Panc1 (cell line): ENCODE results near the gene ZMYM3. TPM values are rescaled to one million over a fixed set of nuclear protein-coding genes. Genes with fewer than 3 reads are reported as not detected.

ENCODE experiments used
- ATAC-seq: fragments of 200-7000 bp; cut with Tn5 transposase; 2 replicates; pipeline ENCODE4 v1.9.1; 2020; ENCODE audit warnings: mild to moderate bottlenecking, moderate library complexity
- BruUV-seq: library from RNA; stranded (reverse); fragments of 400-500 nt; replicated peaks from 2 replicates; lab custom pipeline; 2021; lab: Mats Ljungman, UMichigan
- CTCF ChIA-PET: fragments of 300-600 bp; sonication (Branson Sonifier 250); formaldehyde crosslinking; loops from one replicate; lab custom pipeline; 2022; ENCODE audit warnings: antibody characterized with exemption; lab: Charles Lee
- POLR2A ChIA-PET: fragments of 300-600 bp; sonication (Branson Sonifier 250); formaldehyde crosslinking; loops from one replicate; lab custom pipeline; 2022; ENCODE audit warnings: antibody characterized with exemption; lab: Charles Lee
- DNase-seq: peaks from one replicate; pipeline ENCODE4 v3.0.0-alpha.2; 2010; ENCODE audit warnings: low read depth, low spot score
- H3K27ac ChIP-seq: 2 replicates; pipeline ENCODE4 v1.5.1; 2011; ENCODE audit warnings: mild to moderate bottlenecking, low read length, inconsistent platforms
- H3K27me3 ChIP-seq: fragments of 200-500 bp; sonication (Bioruptor generic); 2 replicates; pipeline ENCODE4 v1.6.0; 2014; ENCODE audit warnings: low read length, inconsistent platforms; ENCODE audit not compliant: control insufficient read depth, insufficient read depth
- H3K36me3 ChIP-seq: fragments of 200-500 bp; sonication (Bioruptor generic); 2 replicates; pipeline ENCODE4 v1.5.1; 2014; ENCODE audit warnings: inconsistent platforms, mild to moderate bottlenecking, low read length, moderate library complexity; ENCODE audit not compliant: control insufficient read depth, insufficient read depth
- H3K4me1 ChIP-seq: 2 replicates; pipeline ENCODE4 v1.5.1; 2011; ENCODE audit warnings: inconsistent platforms, mild to moderate bottlenecking, low read length, moderate library complexity; ENCODE audit not compliant: control insufficient read depth, insufficient read depth
- H3K4me3 ChIP-seq, 2 experiments: 2 replicates each; pipeline ENCODE4 v1.5.1; 2011 to 2012; ENCODE audit warnings: low read depth in 2 of 2, low read length in 2 of 2, mild to moderate bottlenecking in 2 of 2, inconsistent platforms in 1 of 2, moderate library complexity in 1 of 2
- H3K9me3 ChIP-seq: fragments of 200-500 bp; sonication (Bioruptor generic); 2 replicates; pipeline ENCODE4 v1.5.1; 2014; ENCODE audit warnings: low read depth, mild to moderate bottlenecking, inconsistent platforms, low read length, moderate library complexity; ENCODE audit not compliant: control insufficient read depth, insufficient read depth
- POLR2AphosphoS5 ChIP-seq: IDR thresholded peaks from 2 replicates; pipeline ENCODE4 v1.6.1; 2012; ENCODE audit warnings: mild to moderate bottlenecking, low read depth, low read length, moderate library complexity
- SIN3A ChIP-seq: IDR thresholded peaks from 2 replicates; pipeline ENCODE4 v1.6.1; 2012; ENCODE audit warnings: low read depth, mild to moderate bottlenecking, low read length, moderate library complexity, borderline replicate concordance; ENCODE audit not compliant: insufficient read depth
- TCF7L2 ChIP-seq: IDR thresholded peaks from 2 replicates; pipeline ENCODE4 v1.6.1; 2011; ENCODE audit warnings: mild to moderate bottlenecking, low read depth, low read length, inconsistent platforms
- in situ Hi-C: cut with HindIII; loops from 2 replicates; pipeline ENCODE4 v1.10.0; 2016; ENCODE audit warnings: low sequenced_read_pairs, low pct_unique_long_range_greater_than_20kb
- intact Hi-C: fragments of 100-400 bp; cut with micrococcal nuclease; formaldehyde crosslinking; loops from one replicate; pipeline ENCODE4 v1.10.0; 2022; ENCODE audit not compliant: unreplicated experiment
- total RNA-seq: library from RNA; stranded (reverse); gene quantifications from one replicate; pipeline ENCODE4 v1.2.1, GENCODE V29; 2021; ENCODE audit not compliant: unreplicated experiment
- TF ChIP-seq, protein P1 (sequence below): fragments of 450-650 bp; IDR thresholded peaks from 2 replicates; pipeline ENCODE4 v1.5.1; 2017; ENCODE audit warnings: mild to moderate bottlenecking
- TF ChIP-seq, protein P2 (sequence below), 2 experiments: IDR thresholded peaks; 2 replicates each; pipeline ENCODE4 v1.6.1; 2011 to 2012; ENCODE audit warnings: low read depth in 2 of 2, control low read depth in 1 of 2, low read length in 1 of 2, mild to moderate bottlenecking in 1 of 2, moderate library complexity in 1 of 2; ENCODE audit not compliant: insufficient read depth in 1 of 2

Gene ZMYM3
- total RNA-seq, 1 experiment from 2014 or later = 40.2 TPM

DNA sequence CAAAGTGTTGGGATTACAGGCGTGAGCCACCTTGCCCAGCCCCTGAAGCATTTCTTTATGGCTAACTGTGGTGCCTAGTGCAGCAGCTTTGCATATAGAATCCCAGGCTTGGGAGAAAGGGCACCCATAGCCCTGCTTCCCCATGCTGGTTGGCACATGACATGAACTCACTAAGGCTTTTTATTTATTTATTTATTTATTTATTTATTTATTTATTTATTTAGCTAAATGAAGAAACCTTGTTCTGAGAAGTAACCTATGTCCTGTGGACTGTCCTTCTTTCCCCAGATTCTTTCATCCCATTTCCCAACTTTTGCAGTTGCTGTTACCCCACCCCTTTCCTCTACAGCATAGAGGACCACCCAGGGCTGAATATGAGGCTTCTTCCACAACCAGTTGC is 32.8 kb downstream of the ZMYM3 start:
- in situ Hi-C loops = no loop called here
- no peak for ATAC-seq
- CTCF ChIA-PET = interaction anchor here (0.5 kb wide), 1 partner anchor 11 kb away, joined by 3 read pairs; no protein-coding TSS in a partner anchor
- no peak overlapping the region for H3K4me3 ChIP-seq
- POLR2A ChIA-PET = no interaction called here
- no peaks in the 10 kb centered on the region; the same call in 1 of the 2 replicates for H3K4me1 ChIP-seq
- TF ChIP-seq, protein P1, sequence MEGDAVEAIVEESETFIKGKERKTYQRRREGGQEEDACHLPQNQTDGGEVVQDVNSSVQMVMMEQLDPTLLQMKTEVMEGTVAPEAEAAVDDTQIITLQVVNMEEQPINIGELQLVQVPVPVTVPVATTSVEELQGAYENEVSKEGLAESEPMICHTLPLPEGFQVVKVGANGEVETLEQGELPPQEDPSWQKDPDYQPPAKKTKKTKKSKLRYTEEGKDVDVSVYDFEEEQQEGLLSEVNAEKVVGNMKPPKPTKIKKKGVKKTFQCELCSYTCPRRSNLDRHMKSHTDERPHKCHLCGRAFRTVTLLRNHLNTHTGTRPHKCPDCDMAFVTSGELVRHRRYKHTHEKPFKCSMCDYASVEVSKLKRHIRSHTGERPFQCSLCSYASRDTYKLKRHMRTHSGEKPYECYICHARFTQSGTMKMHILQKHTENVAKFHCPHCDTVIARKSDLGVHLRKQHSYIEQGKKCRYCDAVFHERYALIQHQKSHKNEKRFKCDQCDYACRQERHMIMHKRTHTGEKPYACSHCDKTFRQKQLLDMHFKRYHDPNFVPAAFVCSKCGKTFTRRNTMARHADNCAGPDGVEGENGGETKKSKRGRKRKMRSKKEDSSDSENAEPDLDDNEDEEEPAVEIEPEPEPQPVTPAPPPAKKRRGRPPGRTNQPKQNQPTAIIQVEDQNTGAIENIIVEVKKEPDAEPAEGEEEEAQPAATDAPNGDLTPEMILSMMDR = no peak
- TF ChIP-seq SIN3A = no peak
- TF ChIP-seq POLR2AphosphoS5 = no peak
- TF ChIP-seq TCF7L2 = no peak
- TF ChIP-seq, protein P2, sequence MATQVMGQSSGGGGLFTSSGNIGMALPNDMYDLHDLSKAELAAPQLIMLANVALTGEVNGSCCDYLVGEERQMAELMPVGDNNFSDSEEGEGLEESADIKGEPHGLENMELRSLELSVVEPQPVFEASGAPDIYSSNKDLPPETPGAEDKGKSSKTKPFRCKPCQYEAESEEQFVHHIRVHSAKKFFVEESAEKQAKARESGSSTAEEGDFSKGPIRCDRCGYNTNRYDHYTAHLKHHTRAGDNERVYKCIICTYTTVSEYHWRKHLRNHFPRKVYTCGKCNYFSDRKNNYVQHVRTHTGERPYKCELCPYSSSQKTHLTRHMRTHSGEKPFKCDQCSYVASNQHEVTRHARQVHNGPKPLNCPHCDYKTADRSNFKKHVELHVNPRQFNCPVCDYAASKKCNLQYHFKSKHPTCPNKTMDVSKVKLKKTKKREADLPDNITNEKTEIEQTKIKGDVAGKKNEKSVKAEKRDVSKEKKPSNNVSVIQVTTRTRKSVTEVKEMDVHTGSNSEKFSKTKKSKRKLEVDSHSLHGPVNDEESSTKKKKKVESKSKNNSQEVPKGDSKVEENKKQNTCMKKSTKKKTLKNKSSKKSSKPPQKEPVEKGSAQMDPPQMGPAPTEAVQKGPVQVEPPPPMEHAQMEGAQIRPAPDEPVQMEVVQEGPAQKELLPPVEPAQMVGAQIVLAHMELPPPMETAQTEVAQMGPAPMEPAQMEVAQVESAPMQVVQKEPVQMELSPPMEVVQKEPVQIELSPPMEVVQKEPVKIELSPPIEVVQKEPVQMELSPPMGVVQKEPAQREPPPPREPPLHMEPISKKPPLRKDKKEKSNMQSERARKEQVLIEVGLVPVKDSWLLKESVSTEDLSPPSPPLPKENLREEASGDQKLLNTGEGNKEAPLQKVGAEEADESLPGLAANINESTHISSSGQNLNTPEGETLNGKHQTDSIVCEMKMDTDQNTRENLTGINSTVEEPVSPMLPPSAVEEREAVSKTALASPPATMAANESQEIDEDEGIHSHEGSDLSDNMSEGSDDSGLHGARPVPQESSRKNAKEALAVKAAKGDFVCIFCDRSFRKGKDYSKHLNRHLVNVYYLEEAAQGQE (IDR thresholded peaks at IDR 0.05; ENCODE audit: insufficient read depth in 1 of 2, low read depth in 2 of 2, low read length in 1 of 2) = no peak
- H3K36me3 ChIP-seq = no peaks in the 10 kb centered on the region
- no peaks in the 10 kb centered on the region for H3K27me3 ChIP-seq
- no peak overlapping the region for H3K27ac ChIP-seq
- intact Hi-C loops = no loop called here
- no TSS peak for BruUV-seq
- H3K9me3 ChIP-seq = no peaks in the 10 kb centered on the region
- no peak for DNase-seq

DNA sequence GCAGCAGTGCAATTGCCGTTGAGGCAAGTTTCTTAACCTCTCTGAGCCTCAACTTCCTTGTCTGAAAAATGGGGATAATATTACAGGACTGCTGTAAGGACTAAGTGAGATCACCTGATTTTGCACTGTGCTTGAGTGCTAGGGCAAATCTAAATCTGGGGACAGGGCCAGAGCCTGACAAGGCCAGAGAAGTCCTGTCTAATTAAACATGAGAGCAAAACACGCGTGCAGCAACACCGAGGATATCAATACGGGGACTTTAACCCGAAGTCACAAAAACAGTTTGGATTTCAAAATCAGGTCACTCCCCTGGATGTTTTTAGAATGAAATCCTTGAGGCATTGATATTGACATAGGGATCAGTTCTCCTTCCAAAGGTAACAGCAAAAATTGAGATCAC is 36.6 kb downstream of the ZMYM3 start:
- no peak for ATAC-seq
- no TSS peak for BruUV-seq
- no peak for DNase-seq
- CTCF ChIA-PET = no interaction called here
- no peaks in the 10 kb centered on the region for H3K27me3 ChIP-seq
- POLR2A ChIA-PET = no interaction called here
- no peaks in the 10 kb centered on the region for H3K36me3 ChIP-seq
- no peak overlapping the region for H3K27ac ChIP-seq
- intact Hi-C loops (no loop called here), in situ Hi-C loops (no loop called here)
- TF ChIP-seq, protein P1 = no peak
- H3K4me1 ChIP-seq = no peaks in the 10 kb centered on the region
- H3K4me3 ChIP-seq = no peak overlapping the region
- no peaks in the 10 kb centered on the region for H3K9me3 ChIP-seq
